HEK293T (cell line): Measurements from ENCODE around the gene PES1.

Experiments
- ARNT ChIP-seq: fragments of 450-650 bp; IDR thresholded peaks from 2 replicates; pipeline ENCODE4 v1.6.1; 2017; ENCODE audit warnings: mild to moderate bottlenecking
- BHLHE40 ChIP-seq: fragments of 450-650 bp; IDR thresholded peaks from 2 replicates; pipeline ENCODE4 v1.6.1; 2016; ENCODE audit warnings: mild to moderate bottlenecking, moderate library complexity, borderline replicate concordance
- ELF4 ChIP-seq: fragments of 450-650 bp; IDR thresholded peaks from 2 replicates; pipeline ENCODE4 v1.6.1; 2017; ENCODE audit warnings: antibody characterized with exemption
- FOXK2 ChIP-seq: fragments of 450-650 bp; IDR thresholded peaks from 2 replicates; pipeline ENCODE4 v1.6.1; 2016; ENCODE audit warnings: mild to moderate bottlenecking
- FOXM1 ChIP-seq: fragments of 450-650 bp; IDR thresholded peaks from 2 replicates; pipeline ENCODE4 v1.6.1; 2017; ENCODE audit warnings: mild to moderate bottlenecking, borderline replicate concordance
- HDGF ChIP-seq: fragments of 450-650 bp; IDR thresholded peaks from 2 replicates; pipeline ENCODE4 v1.6.1; 2017; ENCODE audit warnings: antibody characterized with exemption, borderline replicate concordance
- SP1 ChIP-seq: fragments of 450-650 bp; IDR thresholded peaks from 2 replicates; pipeline ENCODE4 v1.6.1; 2017
- SUZ12 ChIP-seq: fragments of 450-650 bp; IDR thresholded peaks from 2 replicates; pipeline ENCODE4 v1.6.1; 2016; ENCODE audit warnings: mild to moderate bottlenecking
- TARDBP ChIP-seq: fragments of 450-650 bp; IDR thresholded peaks from 2 replicates; pipeline ENCODE4 v1.6.1; 2016
- ZNF384 ChIP-seq: fragments of 450-650 bp; IDR thresholded peaks from 2 replicates; pipeline ENCODE4 v1.6.1; 2016
- TF ChIP-seq, protein P1 (sequence below): fragments of 450-650 bp; IDR thresholded peaks from 2 replicates; pipeline ENCODE4 v1.6.1; 2016

DNA sequence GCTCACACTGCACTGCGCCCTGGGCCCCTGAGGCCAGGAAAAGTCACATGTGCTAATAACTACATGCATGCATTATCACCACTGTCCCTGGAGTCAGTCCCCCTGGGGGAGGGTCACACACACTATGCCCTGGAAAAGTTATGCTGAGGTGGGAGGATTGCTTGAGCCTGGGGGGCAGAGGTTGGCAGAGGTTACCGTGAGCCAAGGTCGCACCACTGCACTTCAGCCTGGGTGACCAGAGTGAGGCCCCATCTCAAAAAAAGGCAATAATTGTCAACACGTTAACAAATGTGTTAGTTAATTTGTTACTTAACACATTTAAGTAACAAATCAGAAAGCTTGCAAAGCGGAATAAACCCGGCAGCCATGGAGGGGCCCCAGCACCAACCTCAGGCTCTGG, 31.8 kb downstream of the PES1 start:
- no peak for TF ChIP-seq BHLHE40
- no peak for TF ChIP-seq TARDBP
- no peak for TF ChIP-seq SP1
- no peak for TF ChIP-seq FOXM1
- no peak for TF ChIP-seq ARNT
- no peak for TF ChIP-seq HDGF
- no peak for TF ChIP-seq ZNF384
- no peak for TF ChIP-seq ELF4
- TF ChIP-seq, protein P1, sequence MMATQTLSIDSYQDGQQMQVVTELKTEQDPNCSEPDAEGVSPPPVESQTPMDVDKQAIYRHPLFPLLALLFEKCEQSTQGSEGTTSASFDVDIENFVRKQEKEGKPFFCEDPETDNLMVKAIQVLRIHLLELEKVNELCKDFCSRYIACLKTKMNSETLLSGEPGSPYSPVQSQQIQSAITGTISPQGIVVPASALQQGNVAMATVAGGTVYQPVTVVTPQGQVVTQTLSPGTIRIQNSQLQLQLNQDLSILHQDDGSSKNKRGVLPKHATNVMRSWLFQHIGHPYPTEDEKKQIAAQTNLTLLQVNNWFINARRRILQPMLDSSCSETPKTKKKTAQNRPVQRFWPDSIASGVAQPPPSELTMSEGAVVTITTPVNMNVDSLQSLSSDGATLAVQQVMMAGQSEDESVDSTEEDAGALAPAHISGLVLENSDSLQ, result no peak
- no peak for TF ChIP-seq FOXK2
- TF ChIP-seq SUZ12, result no peak
